K562 (cell line): ENCODE measurements around the gene CHD2.

ENCODE experiments used
- ELF4 ChIP-seq: fragments of 450-650 bp; formaldehyde crosslinking; IDR thresholded peaks from 2 replicates; pipeline ENCODE4 v1.4.0; 2022; ENCODE audit warnings: missing genetic modification characterization
- HLTF ChIP-seq: fragments of 450-650 bp; IDR thresholded peaks from 2 replicates; pipeline ENCODE4 v1.6.1; 2016
- KLF1 ChIP-seq: fragments of 450-650 bp; IDR thresholded peaks from 2 replicates; pipeline ENCODE4 v1.6.1; 2016; ENCODE audit warnings: missing genetic modification characterization, missing compliant biosample characterization
- KLF13 ChIP-seq: fragments of 450-650 bp; IDR thresholded peaks from 2 replicates; pipeline ENCODE4 v1.6.1; 2016; ENCODE audit warnings: missing genetic modification characterization, low read depth, mild to moderate bottlenecking, missing compliant biosample characterization, moderate library complexity, borderline replicate concordance
- SRF ChIP-seq, 2 experiments: fragments of 250-450, 450-650 bp in 1 of 2; sonication (Bioruptor Pico) in 1 of 2; sonication (generic) in 1 of 2; formaldehyde crosslinking; IDR thresholded peaks; 2 replicates each; pipeline versions ENCODE4 v1.5.0 to v1.5.1; 2020 to 2022; ENCODE audit warnings: mild to moderate bottlenecking in 1 of 2, missing genetic modification reagents in 1 of 2
- TCF7L2 ChIP-seq: fragments of 150-350 bp; IDR thresholded peaks from 2 replicates; pipeline ENCODE4 v1.6.1; 2016; ENCODE audit warnings: low read depth, mild to moderate bottlenecking, low read length, moderate library complexity
- TEAD1 ChIP-seq, 2 experiments: fragments of 450-650 bp in 1 of 2; sonication (generic) in 1 of 2; formaldehyde crosslinking; IDR thresholded peaks; 2 replicates each; pipeline versions ENCODE4 v1.4.0 to v1.8.0; 2020 to 2022; ENCODE audit warnings: mild to moderate bottlenecking in 2 of 2, missing genetic modification reagents in 1 of 2
- XRCC3 ChIP-seq: fragments of 450-650 bp; IDR thresholded peaks from 2 replicates; pipeline ENCODE4 v1.6.1; 2017; ENCODE audit warnings: mild to moderate bottlenecking, moderate library complexity
- ZBTB7A ChIP-seq: IDR thresholded peaks from 2 replicates; pipeline ENCODE4 v1.6.1; 2011; ENCODE audit warnings: low read depth, mild to moderate bottlenecking, low read length, moderate library complexity, borderline replicate concordance; ENCODE audit not compliant: control insufficient read depth
- ZFP36 ChIP-seq: fragments of 150-350 bp; IDR thresholded peaks from 2 replicates; pipeline ENCODE4 v1.6.1; 2018; ENCODE audit warnings: low read length, low read depth; ENCODE audit not compliant: partially characterized antibody
- ZNF263 ChIP-seq: sonication (generic); formaldehyde crosslinking; IDR thresholded peaks from 2 replicates; pipeline ENCODE4 v1.8.0; 2022; ENCODE audit warnings: mild to moderate bottlenecking, missing genetic modification reagents, borderline replicate concordance
- TF ChIP-seq, protein P1 (sequence below), 3 experiments: IDR thresholded peaks in 2 of 3; conservative IDR thresholded peaks in 1 of 3; 2 replicates each; pipeline ENCODE4 v1.5.1; 2011 to 2012; ENCODE audit warnings: low read length in 3 of 3, mild to moderate bottlenecking in 3 of 3, control low read depth in 2 of 3, improper control_type of control experiment in 1 of 3, inconsistent platforms in 1 of 3, low read depth in 1 of 3, mixed read lengths in 1 of 3, moderate library complexity in 1 of 3; ENCODE audit not compliant: insufficient read depth in 2 of 3
- TF ChIP-seq, protein P2 (sequence below), 2 experiments: fragments of 450-650 bp in 1 of 2; IDR thresholded peaks; 2 replicates each; pipeline ENCODE4 v1.6.1; 2011 to 2017; ENCODE audit warnings: low read depth in 2 of 2, antibody characterized with exemption in 1 of 2, borderline replicate concordance in 1 of 2, low read length in 1 of 2, mild to moderate bottlenecking in 1 of 2, mixed read lengths in 1 of 2; ENCODE audit not compliant: control insufficient read depth in 1 of 2
- TF ChIP-seq, protein P3 (sequence below): fragments of 250-450 bp; sonication (Bioruptor Pico); IDR thresholded peaks from 2 replicates; pipeline ENCODE4 v1.9.0; 2021; ENCODE audit warnings: mild to moderate bottlenecking

DNA sequence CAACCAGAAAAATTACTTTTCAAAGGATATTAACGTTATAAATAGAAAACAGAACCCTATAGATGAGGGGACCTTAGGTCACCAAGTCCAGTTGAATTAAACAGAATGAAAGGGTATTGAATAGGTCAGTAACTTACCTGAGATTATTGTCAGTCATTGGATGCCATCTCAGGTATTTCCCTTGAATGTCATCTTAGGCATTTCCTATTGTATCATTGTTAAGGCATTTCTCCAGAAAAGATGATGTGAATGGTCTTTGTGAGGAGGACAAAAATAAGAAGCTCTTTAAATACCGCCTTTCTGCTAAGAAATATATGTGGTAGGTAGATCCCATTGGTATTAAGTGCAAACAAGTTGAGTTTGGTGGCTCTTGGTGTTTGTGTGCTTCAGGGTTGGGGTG is 55.6 kb downstream of the CHD2 start:
- TF ChIP-seq, protein P1, sequence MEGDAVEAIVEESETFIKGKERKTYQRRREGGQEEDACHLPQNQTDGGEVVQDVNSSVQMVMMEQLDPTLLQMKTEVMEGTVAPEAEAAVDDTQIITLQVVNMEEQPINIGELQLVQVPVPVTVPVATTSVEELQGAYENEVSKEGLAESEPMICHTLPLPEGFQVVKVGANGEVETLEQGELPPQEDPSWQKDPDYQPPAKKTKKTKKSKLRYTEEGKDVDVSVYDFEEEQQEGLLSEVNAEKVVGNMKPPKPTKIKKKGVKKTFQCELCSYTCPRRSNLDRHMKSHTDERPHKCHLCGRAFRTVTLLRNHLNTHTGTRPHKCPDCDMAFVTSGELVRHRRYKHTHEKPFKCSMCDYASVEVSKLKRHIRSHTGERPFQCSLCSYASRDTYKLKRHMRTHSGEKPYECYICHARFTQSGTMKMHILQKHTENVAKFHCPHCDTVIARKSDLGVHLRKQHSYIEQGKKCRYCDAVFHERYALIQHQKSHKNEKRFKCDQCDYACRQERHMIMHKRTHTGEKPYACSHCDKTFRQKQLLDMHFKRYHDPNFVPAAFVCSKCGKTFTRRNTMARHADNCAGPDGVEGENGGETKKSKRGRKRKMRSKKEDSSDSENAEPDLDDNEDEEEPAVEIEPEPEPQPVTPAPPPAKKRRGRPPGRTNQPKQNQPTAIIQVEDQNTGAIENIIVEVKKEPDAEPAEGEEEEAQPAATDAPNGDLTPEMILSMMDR (IDR thresholded peaks at IDR 0.05 in 2 of 3, conservative IDR thresholded peaks at IDR 0.05 in 1 of 3; ENCODE audit: insufficient read depth in 2 of 3, low read depth in 1 of 3, low read length in 3 of 3), result no peak
- TF ChIP-seq, protein P2, sequence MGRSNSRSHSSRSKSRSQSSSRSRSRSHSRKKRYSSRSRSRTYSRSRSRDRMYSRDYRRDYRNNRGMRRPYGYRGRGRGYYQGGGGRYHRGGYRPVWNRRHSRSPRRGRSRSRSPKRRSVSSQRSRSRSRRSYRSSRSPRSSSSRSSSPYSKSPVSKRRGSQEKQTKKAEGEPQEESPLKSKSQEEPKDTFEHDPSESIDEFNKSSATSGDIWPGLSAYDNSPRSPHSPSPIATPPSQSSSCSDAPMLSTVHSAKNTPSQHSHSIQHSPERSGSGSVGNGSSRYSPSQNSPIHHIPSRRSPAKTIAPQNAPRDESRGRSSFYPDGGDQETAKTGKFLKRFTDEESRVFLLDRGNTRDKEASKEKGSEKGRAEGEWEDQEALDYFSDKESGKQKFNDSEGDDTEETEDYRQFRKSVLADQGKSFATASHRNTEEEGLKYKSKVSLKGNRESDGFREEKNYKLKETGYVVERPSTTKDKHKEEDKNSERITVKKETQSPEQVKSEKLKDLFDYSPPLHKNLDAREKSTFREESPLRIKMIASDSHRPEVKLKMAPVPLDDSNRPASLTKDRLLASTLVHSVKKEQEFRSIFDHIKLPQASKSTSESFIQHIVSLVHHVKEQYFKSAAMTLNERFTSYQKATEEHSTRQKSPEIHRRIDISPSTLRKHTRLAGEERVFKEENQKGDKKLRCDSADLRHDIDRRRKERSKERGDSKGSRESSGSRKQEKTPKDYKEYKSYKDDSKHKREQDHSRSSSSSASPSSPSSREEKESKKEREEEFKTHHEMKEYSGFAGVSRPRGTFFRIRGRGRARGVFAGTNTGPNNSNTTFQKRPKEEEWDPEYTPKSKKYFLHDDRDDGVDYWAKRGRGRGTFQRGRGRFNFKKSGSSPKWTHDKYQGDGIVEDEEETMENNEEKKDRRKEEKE (IDR thresholded peaks at IDR 0.05; ENCODE audit: borderline replicate concordance in 1 of 2, control insufficient read depth in 1 of 2, low read depth in 2 of 2, low read length in 1 of 2), result no peak
- TF ChIP-seq SRF (CRISPR knock-in tag; IDR thresholded peaks at IDR 0.05), result no peak
- no peak for TF ChIP-seq HLTF
- no peak for TF ChIP-seq XRCC3
- TF ChIP-seq ZBTB7A, result no peak
- no peak for TF ChIP-seq KLF13 (tag)
- TF ChIP-seq, protein P3, sequence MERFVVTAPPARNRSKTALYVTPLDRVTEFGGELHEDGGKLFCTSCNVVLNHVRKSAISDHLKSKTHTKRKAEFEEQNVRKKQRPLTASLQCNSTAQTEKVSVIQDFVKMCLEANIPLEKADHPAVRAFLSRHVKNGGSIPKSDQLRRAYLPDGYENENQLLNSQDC (CRISPR knock-in tag), result no peak
- TF ChIP-seq ZFP36, result no peak
- TF ChIP-seq TEAD1 (CRISPR knock-in tag; IDR thresholded peaks at IDR 0.05), result no peak
- TF ChIP-seq ZNF263 (CRISPR knock-in tag), result no peak
- TF ChIP-seq ELF4 (CRISPR knock-in tag), result no peak
- no peak for TF ChIP-seq TCF7L2
- TF ChIP-seq KLF1 (tag), result no peak
